ENCODE results near the gene THOC6.

THOC6 gene

GRCh38 chr16:2991566-2992261, 32.1 kb upstream of the THOC6 start:
- no peak for DNase-seq (ENCODE audit: low spot score)

- no peak for DNase-seq (ENCODE audit: low spot score)
These were observed 31.3 kb upstream of the THOC6 start for GRCh38 chr16:2992383-2993081.

- DNase-seq (ENCODE audit: low spot score): no peak
These were observed 27.5 kb upstream of the THOC6 start for GRCh38 chr16:2996298-2996697.

- no peak for DNase-seq (ENCODE audit: low spot score)
These were observed 23.9 kb upstream of the THOC6 start for GRCh38 chr16:2999929-3000328.

GRCh38 chr16:3000540-3000939, 23.3 kb upstream of the THOC6 start:
- DNase-seq (ENCODE audit: low spot score): no peak

- DNase-seq (ENCODE audit: low spot score): no peak
These were observed 22.5 kb upstream of the THOC6 start for GRCh38 chr16:3001316-3001715.

- DNase-seq (ENCODE audit: low spot score): peak; percentile 98
These were observed 20.1 kb upstream of the THOC6 start for GRCh38 chr16:3003582-3004270.

- DNase-seq (ENCODE audit: low spot score): peak; percentile 78
These were observed 19.5 kb upstream of the THOC6 start for GRCh38 chr16:3004319-3004718.

- no peak for DNase-seq (ENCODE audit: low spot score)
These were observed 19.0 kb upstream of the THOC6 start for GRCh38 chr16:3004781-3005284.

GRCh38 chr16:3007059-3007956, 16.5 kb upstream of the THOC6 start:
- DNase-seq (ENCODE audit: low spot score): no peak

GRCh38 chr16:3007957-3008689, 15.7 kb upstream of the THOC6 start:
- DNase-seq (ENCODE audit: low spot score): no peak

GRCh38 chr16:3008690-3009037, 15.2 kb upstream of the THOC6 start:
- DNase-seq (ENCODE audit: low spot score): no peak

- DNase-seq (ENCODE audit: low spot score): no peak
These were observed 14.1 kb upstream of the THOC6 start for GRCh38 chr16:3009568-3010390.

- DNase-seq (ENCODE audit: low spot score): no peak
These were observed 13.3 kb upstream of the THOC6 start for GRCh38 chr16:3010510-3010909.

GRCh38 chr16:3012246-3012645, 11.6 kb upstream of the THOC6 start:
- no peak for DNase-seq (ENCODE audit: low spot score)

GRCh38 chr16:3012828-3013420, 10.9 kb upstream of the THOC6 start, which contains the start of gene CLDN9:
Gene CLDN9, plus strand, starts transcription at chr16:3012923. Its CDS starts 440 bp downstream, at chr16:3013363.
- no peak for DNase-seq (ENCODE audit: low spot score)

GRCh38 chr16:3013491-3013951, 10.3 kb upstream of the THOC6 start:
- no peak for DNase-seq (ENCODE audit: low spot score)

GRCh38 chr16:3013998-3014690, 9.7 kb upstream of the THOC6 start:
- DNase-seq (ENCODE audit: low spot score): no peak

GRCh38 chr16:3014971-3015370, 8.9 kb upstream of the THOC6 start:
- no peak for DNase-seq (ENCODE audit: low spot score)

All from D341Med (cell line).